GM03348 (cell line): ENCODE data around the gene DOCK4.

Experiments used
- DNase-seq: peaks from one replicate; pipeline ENCODE4 v3.0.0; 2012; ENCODE audit warnings: low spot score

The DOCK4 gene

GRCh38 chr7:112080978-112081377 lies 125.2 kb downstream of the DOCK4 start:
- no peak for DNase-seq

GRCh38 chr7:112080441-112080840 lies 125.8 kb downstream of the DOCK4 start:
- peak; percentile 46 for DNase-seq

- DNase-seq, result no peak
Measured at GRCh38 chr7:112079673-112080072, 126.5 kb downstream of the DOCK4 start.

- DNase-seq, result no peak
Measured at GRCh38 chr7:112079122-112079521, 127.1 kb downstream of the DOCK4 start.

- no peak for DNase-seq
Measured at GRCh38 chr7:112076324-112076723, 129.9 kb downstream of the DOCK4 start.

DNA sequence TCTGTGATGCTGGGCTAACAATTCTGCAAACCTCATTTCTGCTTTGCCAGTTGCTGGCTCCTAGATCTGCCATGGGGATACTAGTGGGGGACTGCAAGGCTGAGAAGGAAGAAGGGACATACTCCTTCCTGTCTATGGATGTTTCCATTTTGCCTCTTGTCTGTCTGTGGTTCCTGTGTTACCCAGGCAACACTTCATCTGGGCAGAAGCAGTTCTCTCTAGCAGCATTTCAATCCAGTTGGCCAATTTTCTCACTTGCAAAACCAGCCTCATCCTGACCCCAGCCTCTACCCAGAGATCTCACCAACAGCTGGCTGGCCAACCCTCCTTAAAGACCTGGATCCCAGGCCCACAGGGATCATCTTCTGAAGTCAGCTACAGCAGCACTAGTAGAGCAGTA lies 131.7 kb downstream of the DOCK4 start:
- no peak for DNase-seq

- no peak for DNase-seq
Measured at GRCh38 chr7:112073530-112073929, 132.7 kb downstream of the DOCK4 start.

- DNase-seq, result no peak
Measured at GRCh38 chr7:112072541-112073245, 133.5 kb downstream of the DOCK4 start.

DNA sequence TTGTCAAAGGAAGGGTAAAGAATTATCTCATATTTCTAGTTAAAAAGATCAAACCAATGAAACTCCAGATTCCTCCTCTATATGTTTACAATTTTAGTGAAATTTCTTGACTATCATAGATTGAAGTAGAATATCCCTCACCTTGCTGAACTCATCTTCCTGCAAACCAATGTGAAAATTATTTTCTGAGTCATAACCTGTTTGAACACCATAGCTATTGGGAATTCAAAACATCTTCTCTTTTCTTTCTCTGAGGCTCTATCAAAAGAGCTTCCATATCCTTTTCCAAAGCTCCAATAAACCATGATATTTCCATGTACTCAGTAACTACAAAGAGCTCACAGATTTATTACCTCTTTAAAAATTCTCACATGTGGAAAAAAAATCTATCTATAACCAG lies 134.3 kb downstream of the DOCK4 start:
- DNase-seq, result no peak

GRCh38 chr7:112070674-112071256 lies 135.4 kb downstream of the DOCK4 start:
- DNase-seq, result no peak

DNA sequence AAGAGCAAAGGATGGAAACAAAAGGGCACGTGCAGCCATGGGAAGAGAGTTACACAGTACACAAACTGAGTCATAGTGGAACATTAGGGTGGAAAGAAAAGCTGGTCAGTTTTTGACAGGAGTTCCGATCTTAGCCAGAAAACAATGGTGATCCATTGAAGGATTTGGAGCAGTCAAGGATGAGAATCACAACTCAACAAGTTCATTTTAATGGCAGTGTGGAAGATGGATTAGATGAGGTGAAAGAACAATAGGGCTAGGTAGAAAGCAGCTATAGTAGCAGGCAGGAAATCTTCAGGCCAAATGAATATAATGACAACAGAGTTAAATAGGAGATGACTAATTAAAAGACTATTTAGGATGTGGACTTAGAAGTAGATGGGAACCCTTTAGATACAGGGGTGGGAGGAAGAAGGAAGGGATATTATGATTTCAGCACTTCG lies 136.3 kb downstream of the DOCK4 start:
- DNase-seq, result no peak

DNA sequence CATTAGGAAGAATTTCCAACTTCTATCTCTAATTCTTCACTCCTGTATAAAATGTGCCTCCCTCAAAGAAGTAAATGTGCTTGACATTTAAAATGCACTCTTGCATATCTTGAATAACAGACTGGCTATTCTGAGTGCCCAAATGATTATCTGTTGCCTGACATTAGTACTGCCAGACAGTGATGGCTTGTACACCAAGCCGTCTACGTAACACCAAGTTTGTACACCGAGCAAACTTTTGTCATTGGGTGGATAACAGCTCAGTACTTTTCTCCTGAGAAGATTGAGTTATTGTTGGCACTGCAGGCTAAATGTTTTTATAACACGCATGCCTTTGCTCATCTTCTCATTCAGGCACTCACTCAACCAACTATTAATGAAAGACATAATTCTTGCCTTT lies 137.2 kb downstream of the DOCK4 start:
- DNase-seq, result no peak

DNA sequence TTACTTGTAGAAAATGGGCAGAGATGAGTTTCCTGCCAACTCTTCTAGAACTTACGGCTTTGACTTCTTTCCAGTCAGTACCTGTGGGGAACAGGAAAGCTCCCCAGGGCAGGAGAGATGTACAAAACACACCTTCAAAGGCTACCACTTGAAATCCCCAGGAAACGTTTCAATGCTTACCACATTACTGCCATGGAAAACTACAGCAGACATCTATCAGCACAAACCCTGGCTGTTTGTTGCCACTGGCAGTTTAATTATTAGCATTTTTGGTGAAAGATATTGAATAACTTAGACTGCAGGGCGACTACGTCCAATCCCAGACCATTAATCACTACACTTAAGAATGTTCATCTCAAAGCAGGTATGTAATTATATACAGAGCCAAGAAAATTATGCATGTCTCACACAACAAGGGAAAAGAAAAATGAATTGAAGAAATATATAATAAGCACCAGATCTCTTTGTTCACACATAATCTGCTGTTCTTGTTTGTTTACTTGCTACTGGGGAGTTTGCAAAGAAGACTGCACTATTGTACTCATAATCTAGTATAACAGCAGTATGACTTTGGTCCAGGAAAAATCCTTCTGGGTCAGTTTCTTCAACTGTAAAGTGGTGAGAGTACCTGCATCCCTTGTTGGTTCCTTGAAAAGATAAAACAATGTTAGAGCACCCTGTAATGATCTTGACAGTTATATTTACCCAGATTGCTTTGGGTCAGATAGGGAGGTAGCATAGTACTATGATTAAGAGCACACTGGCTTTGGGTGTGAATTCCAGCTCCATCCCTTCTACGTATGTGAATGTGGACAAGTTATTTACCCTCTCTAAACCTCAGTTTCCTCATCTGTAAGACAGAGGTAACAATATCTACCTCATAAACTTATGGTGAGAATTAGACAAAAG lies 138.3 kb downstream of the DOCK4 start:
- no peak for DNase-seq

DNA sequence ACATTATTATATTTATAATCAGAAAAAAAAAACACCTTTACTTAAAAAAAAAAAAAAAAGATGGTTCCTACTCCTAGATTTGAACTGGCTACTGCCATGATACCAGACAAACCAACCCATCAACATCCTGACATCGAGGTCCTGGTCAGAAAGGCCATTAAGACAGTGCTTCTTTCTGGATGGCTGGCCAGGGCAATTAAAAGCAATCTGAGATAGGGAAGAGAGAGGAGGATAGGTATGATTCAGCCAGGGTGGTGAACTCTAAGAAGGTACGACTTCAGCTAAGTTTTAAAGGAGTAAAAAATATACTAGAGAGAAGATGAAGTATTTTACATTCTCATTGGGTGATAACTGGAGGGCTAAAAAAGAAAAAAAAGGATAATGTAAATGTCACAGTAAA lies 139.0 kb downstream of the DOCK4 start:
- DNase-seq, result no peak

DNA sequence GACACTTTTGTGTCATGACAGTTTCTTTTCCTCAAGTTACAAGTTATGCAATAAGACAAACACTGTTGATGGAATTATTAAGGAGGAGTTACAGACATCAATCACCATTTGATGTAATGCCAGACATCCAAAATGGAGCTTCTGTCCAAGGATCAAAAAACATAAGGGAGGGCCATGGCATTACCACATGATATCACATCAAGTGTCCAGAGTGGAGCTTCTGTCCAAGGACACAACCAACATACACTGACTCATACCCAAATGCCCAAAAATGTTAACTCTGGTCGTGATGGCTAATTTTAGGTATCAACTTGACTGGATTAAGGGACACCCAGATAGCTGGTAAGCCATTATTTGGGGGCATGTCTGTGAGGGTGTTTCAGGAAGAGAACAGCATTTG lies 140.4 kb downstream of the DOCK4 start:
- no peak for DNase-seq

DNA sequence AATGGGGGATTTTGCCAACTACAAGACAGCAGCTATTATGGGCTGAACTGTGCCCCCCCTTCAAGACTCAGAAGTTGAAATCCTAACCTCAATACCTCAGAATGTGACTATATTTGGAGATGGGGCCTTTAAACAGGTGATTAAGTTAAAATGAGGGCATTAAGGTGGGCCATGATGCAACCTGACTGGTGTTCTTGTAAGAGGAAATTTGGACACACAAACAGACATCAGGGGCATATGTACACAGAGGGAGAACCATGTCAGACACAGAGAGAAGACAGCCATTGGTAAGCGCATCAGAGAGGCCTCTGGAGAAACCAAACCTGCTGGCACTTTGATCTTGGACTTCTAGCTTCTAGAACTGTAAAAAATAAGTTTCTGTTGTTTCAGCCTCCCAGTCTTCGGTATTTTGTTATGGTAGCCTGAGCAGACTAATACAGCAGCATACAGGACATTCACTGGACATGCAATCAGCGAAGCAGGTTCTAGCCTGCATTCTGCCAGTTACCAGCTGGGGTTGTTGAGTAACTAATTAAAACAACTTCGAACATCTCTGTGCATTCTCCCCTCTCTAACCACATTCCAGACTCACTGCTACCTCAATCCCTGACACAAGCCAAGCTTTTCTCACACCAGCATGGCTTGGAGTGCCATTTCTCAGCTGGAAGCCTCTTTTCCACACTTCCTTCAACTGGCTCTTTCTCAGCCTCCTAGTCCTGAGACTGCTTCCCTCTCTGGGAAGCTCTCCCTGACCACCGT lies 141.4 kb downstream of the DOCK4 start:
- no peak for DNase-seq

- no peak for DNase-seq
Measured at GRCh38 chr7:112063974-112064373, 142.2 kb downstream of the DOCK4 start.

DNA sequence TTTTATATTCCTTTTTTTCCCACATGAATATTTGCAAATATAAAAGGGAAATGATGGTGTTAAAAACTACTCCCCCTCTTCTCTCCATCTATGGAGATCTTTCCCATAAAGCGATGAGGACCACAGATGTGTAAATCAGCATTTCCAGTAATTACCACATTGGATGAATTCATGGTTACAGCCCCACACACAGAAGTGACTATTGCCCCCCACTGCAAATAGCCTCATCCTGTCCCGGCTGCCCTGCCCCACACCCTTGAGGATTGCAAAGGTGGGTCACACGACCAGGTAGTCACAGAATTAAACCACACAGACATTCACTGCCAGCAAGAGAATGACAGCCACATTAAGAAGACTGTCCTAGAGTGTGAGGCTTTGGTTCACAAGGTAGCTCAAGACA lies 145.1 kb downstream of the DOCK4 start:
- no peak for DNase-seq

- DNase-seq, result no peak
Measured at GRCh38 chr7:112060625-112061024, 145.6 kb downstream of the DOCK4 start.

DNA sequence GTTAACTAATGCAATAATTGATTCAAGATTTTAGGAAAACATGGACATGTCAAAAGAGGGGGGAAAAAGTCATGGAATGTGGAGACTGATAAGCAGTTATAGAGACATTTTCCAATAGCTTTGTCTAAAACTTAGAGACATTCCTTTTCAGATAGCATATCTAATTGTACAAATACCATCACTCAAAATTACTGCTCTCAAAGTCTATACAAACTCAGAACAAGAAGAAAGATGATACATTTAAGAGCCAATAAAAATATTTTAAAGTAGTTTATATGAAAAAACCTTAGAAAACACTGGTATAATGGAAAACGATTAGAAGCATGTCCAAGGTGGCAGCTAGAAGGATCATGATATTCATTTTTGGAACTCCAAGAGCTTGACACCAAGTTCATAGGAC lies 146.5 kb downstream of the DOCK4 start:
- DNase-seq, result no peak

DNA sequence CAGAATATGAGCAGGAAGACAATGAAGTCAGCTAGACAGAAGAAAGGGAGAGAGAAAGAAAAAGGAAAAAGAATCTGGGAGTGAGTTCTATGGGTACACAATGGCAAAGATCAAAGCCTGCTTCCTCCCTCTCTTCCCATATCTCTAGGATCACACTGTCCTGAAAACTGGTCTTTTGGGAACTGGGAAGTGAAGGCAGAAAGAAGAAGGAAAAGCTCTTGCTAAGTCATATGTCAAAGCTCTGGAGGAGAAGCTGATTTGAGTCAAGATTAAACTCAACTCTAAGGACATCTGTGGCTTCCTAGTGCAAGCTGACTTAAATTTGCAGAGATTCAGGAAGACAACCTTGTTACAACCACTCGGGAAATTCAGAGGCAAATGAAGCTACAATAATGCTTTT lies 147.5 kb downstream of the DOCK4 start:
- no peak for DNase-seq

DNA sequence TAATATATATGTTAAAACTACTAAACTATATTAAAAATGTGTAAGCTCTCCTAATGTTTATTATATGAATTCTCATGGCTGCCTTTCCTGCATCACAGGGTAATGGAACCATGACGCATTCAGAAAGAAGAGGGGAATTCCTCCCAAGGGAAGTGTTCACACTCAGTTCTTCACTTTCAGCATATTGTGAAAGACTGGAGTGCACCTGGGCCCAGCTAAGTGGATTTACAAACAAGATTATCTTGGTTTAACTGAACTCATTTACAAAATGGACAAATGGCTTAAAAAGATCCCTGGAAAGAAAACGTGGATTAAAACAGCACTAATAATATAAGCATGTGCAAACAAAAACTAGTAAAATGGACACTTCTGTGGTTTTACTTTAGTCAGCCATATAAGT lies 149.8 kb downstream of the DOCK4 start:
- no peak for DNase-seq
